Vagina (tissue), 2 donors: ENCODE data around the gene SLC17A7. TPM values are rescaled to one million over a fixed set of nuclear protein-coding genes. Genes with fewer than 3 reads are reported as not detected.

Experiments
- DNase-seq, 2 donors: peaks; one replicate each; pipeline ENCODE4 v3.0.0-alpha.2; 2017; ENCODE audit errors: extremely low spot score in 2 of 2
- H3K27ac ChIP-seq: fragments of 200-600 bp; sonication (generic); one replicate; pipeline ENCODE4 v1.5.1; 2019
- H3K27me3 ChIP-seq: fragments of 200-600 bp; sonication (generic); one replicate; pipeline ENCODE4 v1.5.1; 2019
- H3K36me3 ChIP-seq, 2 donors: fragments of 200-600 bp; sonication (generic); one replicate each; pipeline ENCODE4 v1.5.1; 2017 to 2019
- H3K4me1 ChIP-seq: fragments of 200-600 bp; sonication (generic); one replicate; pipeline ENCODE4 v1.5.1; 2019
- H3K4me3 ChIP-seq, 2 donors: fragments of 200-600 bp; sonication (generic); 1 replicate in 1 of 2; 2 replicates in 1 of 2; pipeline ENCODE4 v1.5.1; 2016 to 2019
- H3K9me3 ChIP-seq: fragments of 200-600 bp; sonication (generic); one replicate; pipeline ENCODE4 v1.5.1; 2019
- CTCF ChIP-seq, 3 experiments: fragments of 450-650 bp in 2 of 3; fragments of 200-600 bp in 1 of 3; sonication (generic) in 1 of 3; IDR thresholded peaks; one replicate each; pipeline ENCODE4 v1.5.1; 2017 to 2019; ENCODE audit warnings: antibody characterized with exemption in 3 of 3, mild to moderate bottlenecking in 2 of 3, moderate library complexity in 2 of 3
- POLR2A ChIP-seq, 2 donors: fragments of 450-650 bp; IDR thresholded peaks; one replicate each; pipeline ENCODE4 v1.6.1; 2017; ENCODE audit warnings: antibody characterized with exemption in 2 of 2, mild to moderate bottlenecking in 2 of 2, moderate library complexity in 2 of 2
- POLR2AphosphoS5 ChIP-seq, 2 donors: sonication (generic); formaldehyde crosslinking; IDR thresholded peaks; one replicate each; pipeline ENCODE4 v1.9.0; 2017; ENCODE audit warnings: antibody characterized with exemption in 2 of 2, mild to moderate bottlenecking in 2 of 2, low read depth in 1 of 2; ENCODE audit not compliant: insufficient read depth in 1 of 2
- intact Hi-C: fragments of 100-400 bp; cut with DNase I; formaldehyde crosslinking; loops from one replicate; pipeline ENCODE4 v1.15.1; 2023
- total RNA-seq: library from RNA; depleted of rRNA; stranded (reverse); fragments of >200 nt; gene quantifications from one replicate; pipeline ENCODE4 v1.2.3, GENCODE V29; 2016

Gene SLC17A7
- total RNA-seq, 1 donor from 2014 or later, result 0.74 TPM

GRCh38 chr19:49415102-49415809 is 26.1 kb downstream of the SLC17A7 start:
- no peaks in the 10 kb centered on the region for H3K36me3 ChIP-seq
- H3K27me3 ChIP-seq, result no peaks in the 10 kb centered on the region
- intact Hi-C loops, result no loop called here
- no peak overlapping the region for H3K27ac ChIP-seq
- H3K4me1 ChIP-seq, result no peaks in the 10 kb centered on the region
- DNase-seq, result no peak
- H3K9me3 ChIP-seq, result no peaks in the 10 kb centered on the region
- TF ChIP-seq POLR2A (IDR thresholded peaks at IDR 0.05) (no peak), CTCF (IDR thresholded peaks at IDR 0.05) (no peak), POLR2AphosphoS5 (IDR thresholded peaks at IDR 0.05; ENCODE audit: insufficient read depth in 1 of 2, low read depth in 1 of 2) (no peak)
- H3K4me3 ChIP-seq, result no peak overlapping the region

GRCh38 chr19:49414256-49414655 is 27.1 kb downstream of the SLC17A7 start:
- H3K27ac ChIP-seq, result no peak overlapping the region
- no peaks in the 10 kb centered on the region for H3K4me1 ChIP-seq
- intact Hi-C loops, result no loop called here
- H3K4me3 ChIP-seq, result no peak overlapping the region
- H3K9me3 ChIP-seq, result no peaks in the 10 kb centered on the region
- no peaks in the 10 kb centered on the region for H3K27me3 ChIP-seq
- TF ChIP-seq POLR2AphosphoS5 (IDR thresholded peaks at IDR 0.05; ENCODE audit: insufficient read depth in 1 of 2, low read depth in 1 of 2) (no peak), CTCF (IDR thresholded peaks at IDR 0.05) (no peak), POLR2A (IDR thresholded peaks at IDR 0.05) (no peak)
- DNase-seq, result no peak
- H3K36me3 ChIP-seq, result no peaks in the 10 kb centered on the region

GRCh38 chr19:49413348-49413747 is 28.0 kb downstream of the SLC17A7 start:
- Histone ChIP-seq H3K9me3 (no peaks in the 10 kb centered on the region), H3K27me3 (no peaks in the 10 kb centered on the region), H3K4me1 (no peaks in the 10 kb centered on the region), H3K27ac (no peak overlapping the region), H3K4me3 (no peak overlapping the region), H3K36me3 (no peaks in the 10 kb centered on the region)
- intact Hi-C loops, result no loop called here
- no peak for TF ChIP-seq CTCF (IDR thresholded peaks at IDR 0.05)
- TF ChIP-seq POLR2A (IDR thresholded peaks at IDR 0.05), result no peak
- no peak for TF ChIP-seq POLR2AphosphoS5 (IDR thresholded peaks at IDR 0.05; ENCODE audit: insufficient read depth in 1 of 2, low read depth in 1 of 2)
- no peak for DNase-seq

GRCh38 chr19:49411681-49412326 is 29.5 kb downstream of the SLC17A7 start:
- no peaks in the 10 kb centered on the region for H3K9me3 ChIP-seq
- H3K4me3 ChIP-seq, result no peak overlapping the region
- no peak overlapping the region for H3K27ac ChIP-seq
- H3K27me3 ChIP-seq, result no peaks in the 10 kb centered on the region
- intact Hi-C loops, result no loop called here
- H3K4me1 ChIP-seq, result no peaks in the 10 kb centered on the region
- TF ChIP-seq POLR2A (IDR thresholded peaks at IDR 0.05) (no peak), POLR2AphosphoS5 (IDR thresholded peaks at IDR 0.05; ENCODE audit: insufficient read depth in 1 of 2, low read depth in 1 of 2) (no peak), CTCF (IDR thresholded peaks at IDR 0.05) (no peak)
- DNase-seq, result no peak
- no peaks in the 10 kb centered on the region for H3K36me3 ChIP-seq

GRCh38 chr19:49409441-49410029 is 31.8 kb downstream of the SLC17A7 start:
- H3K9me3 ChIP-seq, result no peaks in the 10 kb centered on the region
- no peak for DNase-seq
- no peaks in the 10 kb centered on the region for H3K27me3 ChIP-seq
- intact Hi-C loops, result no loop called here
- no peak overlapping the region for H3K27ac ChIP-seq
- H3K36me3 ChIP-seq, result no peaks in the 10 kb centered on the region
- TF ChIP-seq POLR2AphosphoS5 (IDR thresholded peaks at IDR 0.05; ENCODE audit: insufficient read depth in 1 of 2, low read depth in 1 of 2) (no peak), CTCF (IDR thresholded peaks at IDR 0.05) (no peak), POLR2A (IDR thresholded peaks at IDR 0.05) (no peak)
- H3K4me3 ChIP-seq, result no peak overlapping the region
- H3K4me1 ChIP-seq, result no peaks in the 10 kb centered on the region
